Smooth muscle cell (in vitro differentiated cells): ENCODE data around the gene FHIT. TPM values are rescaled to one million over a fixed set of nuclear protein-coding genes. Genes with fewer than 3 reads are reported as not detected.
A peak's percentile ranks its signal among the peaks of the same experiment; 100 is the strongest.

Experiments
- DNase-seq: peaks from one replicate; lab custom pipeline; 2025; ENCODE audit not compliant: unreplicated experiment; lab: John Stamatoyannopoulos, UW
- H2AFZ ChIP-seq: fragments of 200-600 bp; sonication (generic); 2 replicates; pipeline ENCODE4 v1.6.0; 2016; ENCODE audit warnings: antibody characterized with exemption, low read depth, mild to moderate bottlenecking
- H3F3A ChIP-seq: fragments of 200-600 bp; sonication (generic); 2 replicates; pipeline ENCODE4 v1.6.0; 2017; ENCODE audit warnings: antibody characterized with exemption, low read depth
- H3K27ac ChIP-seq: fragments of 200-600 bp; sonication (generic); 2 replicates; pipeline ENCODE4 v1.5.1; 2016; ENCODE audit warnings: low read depth, mild to moderate bottlenecking
- H3K27me3 ChIP-seq: fragments of 200-600 bp; sonication (generic); 2 replicates; pipeline ENCODE4 v1.6.1; 2016; ENCODE audit warnings: low read depth, mild to moderate bottlenecking
- H3K36me3 ChIP-seq: fragments of 200-600 bp; sonication (generic); 2 replicates; pipeline ENCODE4 v1.5.1; 2016; ENCODE audit warnings: low read depth
- H3K4me1 ChIP-seq: fragments of 200-600 bp; sonication (generic); 2 replicates; pipeline ENCODE4 v1.5.1; 2016; ENCODE audit warnings: low read depth
- H3K4me2 ChIP-seq: fragments of 200-600 bp; sonication (generic); 2 replicates; pipeline ENCODE4 v1.6.0; 2016; ENCODE audit warnings: mild to moderate bottlenecking
- H3K4me3 ChIP-seq: fragments of 200-600 bp; sonication (generic); 2 replicates; pipeline ENCODE4 v1.5.1; 2016; ENCODE audit warnings: mild to moderate bottlenecking
- H3K79me2 ChIP-seq: fragments of 200-600 bp; sonication (generic); 2 replicates; pipeline ENCODE4 v1.6.0; 2016; ENCODE audit warnings: low read depth, mild to moderate bottlenecking
- H3K9ac ChIP-seq: fragments of 200-600 bp; sonication (generic); 2 replicates; pipeline ENCODE4 v1.6.0; 2016; ENCODE audit warnings: low read depth
- H3K9me3 ChIP-seq: fragments of 200-600 bp; sonication (generic); replicated peaks from 2 replicates; pipeline ENCODE4 v1.5.1; 2016; ENCODE audit warnings: low read depth
- H4K20me1 ChIP-seq: fragments of 200-600 bp; sonication (generic); 2 replicates; pipeline ENCODE4 v1.6.0; 2016; ENCODE audit warnings: low read depth
- WGBS: methylation state at CpG from one replicate; pipeline ENCODE4 v1.1.7; 2016; ENCODE audit warnings: low lambda C conversion rate; 5-methylcytosine and 5-hydroxymethylcytosine counted together
- polyA plus RNA-seq: library from polyadenylated mRNA; unstranded; fragments of >200 nt; fragmentation: Nextera tagmentation; extraction: Ambion mirVana; gene quantifications from 2 replicates; pipeline ENCODE4 v1.2.1, GENCODE V29; 2016
- total RNA-seq: library from RNA; depleted of rRNA; stranded (reverse); fragments of >200 nt; gene quantifications from 2 replicates; pipeline ENCODE4 v1.2.3, GENCODE V29; 2014
- TF ChIP-seq, protein P1 (sequence below): fragments of 200-600 bp; sonication (generic); IDR thresholded peaks from 2 replicates; pipeline ENCODE4 v1.5.1; 2017; ENCODE audit warnings: borderline replicate concordance, mild to moderate bottlenecking, antibody characterized with exemption; ENCODE audit not compliant: insufficient read depth, poor library complexity, severe bottlenecking

Gene FHIT
- total and polyA plus RNA-seq, 2 experiments from 2014 or later: 5.9 to 6.7 TPM

- WGBS: 69% methylated on average over 5 of the region's 5 CpGs
- peak overlapping the region; percentile 57 for H3K4me2 ChIP-seq
- no peaks in the 10 kb centered on the region for H4K20me1 ChIP-seq
- peaks cover 6% of the 10 kb centered on the region for H3K4me1 ChIP-seq
- no peak for DNase-seq
- TF ChIP-seq, protein P1, sequence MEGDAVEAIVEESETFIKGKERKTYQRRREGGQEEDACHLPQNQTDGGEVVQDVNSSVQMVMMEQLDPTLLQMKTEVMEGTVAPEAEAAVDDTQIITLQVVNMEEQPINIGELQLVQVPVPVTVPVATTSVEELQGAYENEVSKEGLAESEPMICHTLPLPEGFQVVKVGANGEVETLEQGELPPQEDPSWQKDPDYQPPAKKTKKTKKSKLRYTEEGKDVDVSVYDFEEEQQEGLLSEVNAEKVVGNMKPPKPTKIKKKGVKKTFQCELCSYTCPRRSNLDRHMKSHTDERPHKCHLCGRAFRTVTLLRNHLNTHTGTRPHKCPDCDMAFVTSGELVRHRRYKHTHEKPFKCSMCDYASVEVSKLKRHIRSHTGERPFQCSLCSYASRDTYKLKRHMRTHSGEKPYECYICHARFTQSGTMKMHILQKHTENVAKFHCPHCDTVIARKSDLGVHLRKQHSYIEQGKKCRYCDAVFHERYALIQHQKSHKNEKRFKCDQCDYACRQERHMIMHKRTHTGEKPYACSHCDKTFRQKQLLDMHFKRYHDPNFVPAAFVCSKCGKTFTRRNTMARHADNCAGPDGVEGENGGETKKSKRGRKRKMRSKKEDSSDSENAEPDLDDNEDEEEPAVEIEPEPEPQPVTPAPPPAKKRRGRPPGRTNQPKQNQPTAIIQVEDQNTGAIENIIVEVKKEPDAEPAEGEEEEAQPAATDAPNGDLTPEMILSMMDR: no peak
- no peak overlapping the region for H3K9ac ChIP-seq
- no peaks in the 10 kb centered on the region for H3K36me3 ChIP-seq
- H2AFZ ChIP-seq: no peak overlapping the region
- no peaks in the 10 kb centered on the region for H3F3A ChIP-seq
- H3K27ac ChIP-seq: no peak overlapping the region
- H3K4me3 ChIP-seq: no peak overlapping the region
- no peaks in the 10 kb centered on the region for H3K27me3 ChIP-seq
- H3K9me3 ChIP-seq: no peaks in the 10 kb centered on the region
- no peaks in the 10 kb centered on the region for H3K79me2 ChIP-seq
These were observed 806.3 kb downstream of the FHIT start for GRCh38 chr3:60444898-60445437.

DNA sequence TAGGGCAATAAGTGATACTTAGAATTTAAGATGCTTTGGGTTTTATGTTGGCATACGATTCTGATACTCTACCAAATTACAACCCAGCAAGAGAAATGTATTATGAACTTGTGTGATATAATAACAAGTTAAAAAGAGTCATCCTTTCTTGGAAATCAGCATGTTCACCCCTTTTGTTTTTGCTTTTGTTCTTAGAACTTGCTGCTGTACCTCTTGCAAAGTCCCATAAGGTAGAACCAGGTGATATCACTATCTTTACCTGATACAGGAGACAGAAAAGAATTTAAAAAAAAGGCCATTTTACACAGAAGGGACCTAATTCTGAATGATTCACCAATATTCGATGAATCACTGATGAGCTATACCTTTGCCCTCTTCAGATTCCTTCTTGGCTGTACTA is 810.4 kb downstream of the FHIT start:
- H3K4me3 ChIP-seq: no peak overlapping the region
- H3K79me2 ChIP-seq: no peaks in the 10 kb centered on the region
- H4K20me1 ChIP-seq: no peaks in the 10 kb centered on the region
- no peak overlapping the region for H3K9ac ChIP-seq
- peaks cover 3% of the 10 kb centered on the region for H3K4me1 ChIP-seq
- WGBS: 95% methylated on average over 2 of the region's 2 CpGs
- H3K27me3 ChIP-seq: no peaks in the 10 kb centered on the region
- peaks cover 3% of the 10 kb centered on the region for H3F3A ChIP-seq
- TF ChIP-seq, protein P1: no peak
- no peak overlapping the region for H3K4me2 ChIP-seq
- H3K36me3 ChIP-seq: no peaks in the 10 kb centered on the region
- H3K27ac ChIP-seq: no peak overlapping the region
- no peaks in the 10 kb centered on the region for H3K9me3 ChIP-seq
- H2AFZ ChIP-seq: no peak overlapping the region
- DNase-seq: no peak

DNA sequence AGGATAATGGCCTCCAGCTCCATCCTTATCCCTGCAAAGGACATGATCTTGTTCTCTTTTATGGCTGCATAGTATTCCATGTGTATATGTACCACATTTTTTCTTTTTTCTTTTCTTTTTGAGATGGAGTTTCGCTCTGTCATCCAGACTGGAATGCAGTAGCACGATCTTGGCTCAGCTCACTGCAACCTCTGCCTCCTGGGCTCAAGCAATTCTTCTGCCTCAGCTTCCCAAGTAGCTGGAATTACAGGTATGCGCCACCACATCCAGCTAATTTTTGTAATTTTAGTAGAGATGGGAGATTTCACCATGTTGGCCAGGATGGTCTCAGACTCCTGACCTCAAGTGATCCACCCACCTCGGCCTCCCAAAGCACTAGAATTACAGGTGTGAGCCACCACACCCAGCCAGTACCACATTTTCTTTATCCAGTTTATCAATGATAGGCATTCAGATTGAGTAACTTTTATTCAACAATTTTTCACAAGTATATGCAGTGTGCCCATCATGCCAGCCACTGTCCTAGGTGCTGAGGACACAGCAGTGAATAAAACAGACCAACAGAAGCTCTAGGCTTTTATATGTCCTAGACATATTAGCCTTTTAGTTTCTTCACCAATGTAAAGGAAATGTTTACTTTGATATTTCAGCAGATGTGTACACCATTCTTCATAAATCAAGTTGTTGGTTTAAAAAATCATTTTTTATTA is 815.2 kb downstream of the FHIT start:
- Histone ChIP-seq H3K4me3 (no peak overlapping the region), H3K4me1 (no peaks in the 10 kb centered on the region), H3F3A (peaks cover 9% of the 10 kb centered on the region), H2AFZ (no peak overlapping the region), H3K36me3 (no peaks in the 10 kb centered on the region), H3K4me2 (no peak overlapping the region), H3K27ac (peak overlapping the region; percentile 84), H3K27me3 (no peaks in the 10 kb centered on the region), H3K79me2 (no peaks in the 10 kb centered on the region), H3K9me3 (no peaks in the 10 kb centered on the region), H3K9ac (no peak overlapping the region), H4K20me1 (no peaks in the 10 kb centered on the region)
- WGBS: 99% methylated on average over 4 of the region's 4 CpGs
- TF ChIP-seq, protein P1: no peak
- no peak for DNase-seq

DNA sequence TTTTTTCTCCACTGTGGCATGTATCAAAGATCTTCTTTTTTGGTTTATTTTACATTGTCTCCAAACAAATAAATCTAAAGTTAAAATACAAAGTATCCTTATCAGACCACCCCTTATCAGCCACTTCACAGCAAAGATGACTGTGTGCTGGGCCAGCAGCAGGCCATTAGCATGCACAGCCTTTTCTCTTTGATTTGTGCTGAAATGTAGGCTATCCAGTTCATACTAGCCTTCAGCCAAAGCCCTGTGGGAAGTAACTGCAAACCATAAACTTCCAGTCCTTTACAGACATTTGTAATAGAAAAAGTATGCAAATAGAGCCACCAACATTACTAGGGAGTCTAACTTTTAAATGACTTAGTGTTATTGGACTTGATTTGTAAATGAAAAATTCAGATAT is 816.3 kb downstream of the FHIT start:
- Histone ChIP-seq H4K20me1 (no peaks in the 10 kb centered on the region), H3K79me2 (no peaks in the 10 kb centered on the region), H3K27me3 (no peaks in the 10 kb centered on the region), H3K4me2 (peak overlapping the region; percentile 65), H3K36me3 (no peaks in the 10 kb centered on the region), H3K4me3 (no peak overlapping the region), H3K4me1 (no peaks in the 10 kb centered on the region), H3K9me3 (no peaks in the 10 kb centered on the region), H3F3A (peaks cover 9% of the 10 kb centered on the region), H2AFZ (no peak overlapping the region), H3K27ac (peak overlapping the region; percentile 84), H3K9ac (no peak overlapping the region)
- no peak for DNase-seq
- TF ChIP-seq, protein P1: no peak
